H9 (cell line): ENCODE measurements around the gene PWWP2B. TPM values are rescaled to one million over a fixed set of nuclear protein-coding genes. Genes with fewer than 3 reads are reported as not detected.

Experiments
- DNase-seq: peaks from one replicate; pipeline ENCODE4 v3.0.0-alpha.2; 2017
- H2AFZ ChIP-seq: one replicate; pipeline ENCODE4 v1.6.1; 2013; ENCODE audit warnings: mild to moderate bottlenecking, low read length, control low read depth, moderate library complexity
- H2AK5ac ChIP-seq: 2 replicates; pipeline ENCODE4 v1.6.1; 2013; ENCODE audit warnings: low read length, control low read depth, mixed read lengths; ENCODE audit not compliant: insufficient read length
- H2BK120ac ChIP-seq: one replicate; pipeline ENCODE4 v1.6.1; 2013; ENCODE audit warnings: low read depth, mild to moderate bottlenecking, low read length, control low read depth, inconsistent platforms; ENCODE audit not compliant: poor library complexity, severe bottlenecking
- H2BK12ac ChIP-seq: 2 replicates; pipeline ENCODE4 v1.6.1; 2013; ENCODE audit warnings: low read length, control low read depth, mixed read lengths, low read depth; ENCODE audit not compliant: insufficient read length
- H2BK15ac ChIP-seq: 2 replicates; pipeline ENCODE4 v1.6.1; 2013; ENCODE audit warnings: low read depth, low read length, control low read depth
- H2BK20ac ChIP-seq: one replicate; pipeline ENCODE4 v1.6.1; 2013; ENCODE audit warnings: low read depth, mild to moderate bottlenecking, low read length, control low read depth, inconsistent platforms; ENCODE audit not compliant: poor library complexity, severe bottlenecking
- H2BK5ac ChIP-seq: 2 replicates; pipeline ENCODE4 v1.6.1; 2013; ENCODE audit warnings: low read length, control low read depth, mixed read lengths; ENCODE audit not compliant: insufficient read length
- H3K14ac ChIP-seq: 2 replicates; pipeline ENCODE4 v1.6.1; 2013; ENCODE audit warnings: low read length, control low read depth; ENCODE audit not compliant: insufficient read depth
- H3K18ac ChIP-seq: 2 replicates; pipeline ENCODE4 v1.6.1; 2013; ENCODE audit warnings: low read depth, mild to moderate bottlenecking, mixed read lengths, low read length, control low read depth; ENCODE audit not compliant: insufficient read length
- H3K23ac ChIP-seq: 2 replicates; pipeline ENCODE4 v1.6.1; 2013; ENCODE audit warnings: low read length, control low read depth, mixed read lengths, low read depth; ENCODE audit not compliant: insufficient read length
- H3K23me2 ChIP-seq: 2 replicates; pipeline ENCODE4 v1.6.1; 2013; ENCODE audit warnings: low read depth, mild to moderate bottlenecking, mixed read lengths, low read length, control low read depth; ENCODE audit not compliant: insufficient read length, poor library complexity, severe bottlenecking
- H3K27ac ChIP-seq: 2 replicates; pipeline ENCODE4 v1.5.1; 2013; ENCODE audit warnings: low read length, control low read depth, mixed read lengths, low read depth; ENCODE audit not compliant: insufficient read length
- H3K27me3 ChIP-seq: 2 replicates; pipeline ENCODE4 v1.6.1; 2013; ENCODE audit warnings: low read length, control low read depth, inconsistent platforms; ENCODE audit not compliant: insufficient read depth
- H3K4ac ChIP-seq: 2 replicates; pipeline ENCODE4 v1.6.1; 2013; ENCODE audit warnings: low read depth, mild to moderate bottlenecking, control low read depth, inconsistent platforms, low read length, moderate library complexity
- H3K4me1 ChIP-seq: 2 replicates; pipeline ENCODE4 v1.6.1; 2013; ENCODE audit warnings: low read length, control low read depth, inconsistent platforms; ENCODE audit not compliant: insufficient read depth
- H3K4me2 ChIP-seq: 2 replicates; pipeline ENCODE4 v1.6.1; 2013; ENCODE audit warnings: low read length, control low read depth, mixed read lengths; ENCODE audit not compliant: insufficient read length, insufficient read depth
- H3K56ac ChIP-seq: 2 replicates; pipeline ENCODE4 v1.6.1; 2013; ENCODE audit warnings: low read depth, mild to moderate bottlenecking, mixed read lengths, low read length, control low read depth; ENCODE audit not compliant: insufficient read length
- H3K79me1 ChIP-seq: 2 replicates; pipeline ENCODE4 v1.6.1; 2013; ENCODE audit warnings: low read depth, mild to moderate bottlenecking, moderate library complexity, low read length, control low read depth, inconsistent platforms; ENCODE audit not compliant: insufficient read depth, poor library complexity, severe bottlenecking
- H3K79me2 ChIP-seq: 2 replicates; pipeline ENCODE4 v1.6.1; 2013; ENCODE audit warnings: low read length, control low read depth, inconsistent platforms; ENCODE audit not compliant: insufficient read depth
- H3K9ac ChIP-seq: 2 replicates; pipeline ENCODE4 v1.6.1; 2013; ENCODE audit warnings: low read length, control low read depth, mixed read lengths; ENCODE audit not compliant: insufficient read length; ENCODE audit errors: extremely low read depth
- H3K9me3 ChIP-seq: one replicate; pipeline ENCODE4 v1.6.1; 2013; ENCODE audit warnings: low read depth, low read length, inconsistent platforms; ENCODE audit not compliant: control insufficient read depth
- H3T11ph ChIP-seq: one replicate; pipeline ENCODE4 v1.6.1; 2013; ENCODE audit warnings: mild to moderate bottlenecking, low read length, control low read depth, inconsistent platforms
- H4K20me1 ChIP-seq: one replicate; pipeline ENCODE4 v1.6.1; 2013; ENCODE audit not compliant: control insufficient read depth, insufficient read length, insufficient read depth
- H4K5ac ChIP-seq: 2 replicates; pipeline ENCODE4 v1.6.1; 2013; ENCODE audit warnings: low read depth, mild to moderate bottlenecking, mixed read lengths, low read length, control low read depth; ENCODE audit not compliant: insufficient read length
- H4K8ac ChIP-seq: replicated peaks from 2 replicates; pipeline ENCODE4 v1.6.1; 2013; ENCODE audit warnings: low read length, control low read depth, mixed read lengths, low read depth; ENCODE audit not compliant: insufficient read length
- H4K91ac ChIP-seq: 2 replicates; pipeline ENCODE4 v1.6.1; 2013; ENCODE audit warnings: low read depth, mild to moderate bottlenecking, moderate library complexity, mixed read lengths, low read length, control low read depth; ENCODE audit not compliant: insufficient read length
- H3K27ac Mint-ChIP-seq, 3 experiments: 2 replicates in 2 of 3; 3 replicates in 1 of 3; pipeline ENCODE4 v1.8.0; 2020 to 2021; ENCODE audit warnings: mixed read lengths in 3 of 3, mild to moderate bottlenecking in 1 of 3, moderate library complexity in 1 of 3
- H3K27me3 Mint-ChIP-seq: 2 replicates; pipeline ENCODE4 v1.8.0; 2021; ENCODE audit warnings: low read depth, mild to moderate bottlenecking, moderate library complexity, mixed read lengths
- H3K36me3 Mint-ChIP-seq, 3 experiments: 2 replicates in 2 of 3; 3 replicates in 1 of 3; pipeline ENCODE4 v1.8.0; 2020 to 2021; ENCODE audit warnings: low read depth in 3 of 3, mixed read lengths in 3 of 3; ENCODE audit not compliant: insufficient read depth in 1 of 3
- H3K4me1 Mint-ChIP-seq, 2 experiments: 2 replicates each; pipeline ENCODE4 v1.8.0; 2020; ENCODE audit warnings: mixed read lengths in 2 of 2
- H3K4me3 Mint-ChIP-seq, 2 experiments: 2 replicates in 1 of 2; 3 replicates in 1 of 2; pipeline ENCODE4 v1.8.0; 2020 to 2021; ENCODE audit warnings: mild to moderate bottlenecking in 2 of 2, mixed read lengths in 2 of 2, moderate library complexity in 1 of 2
- H3K9me3 Mint-ChIP-seq, 2 experiments: 2 replicates in 1 of 2; 3 replicates in 1 of 2; pipeline ENCODE4 v1.8.0; 2020; ENCODE audit warnings: mild to moderate bottlenecking in 2 of 2, mixed read lengths in 2 of 2, moderate library complexity in 1 of 2
- WGBS: extraction: QIAGEN DNeasy Blood & Tissue Kit; methylation state at CpG from one replicate; pipeline ENCODE4 v1.1.7; 2013; ENCODE audit warnings: missing lambda C conversion rate, low lambda C conversion rate, mixed read lengths; ENCODE audit not compliant: insufficient read length; ENCODE audit errors: extremely low coverage; 5-methylcytosine and 5-hydroxymethylcytosine counted together
- total RNA-seq: library from RNA; stranded (reverse); gene quantifications from 2 replicates; pipeline ENCODE4 v1.2.1, GENCODE V29; 2021
- TF ChIP-seq, protein P1 (sequence below): fragments of 200-600 bp; sonication (generic); conservative IDR thresholded peaks from 3 replicates; pipeline ENCODE4 v1.8.0; 2021; ENCODE audit warnings: antibody characterized with exemption, mild to moderate bottlenecking

Gene PWWP2B
- total RNA-seq, 1 experiment from 2014 or later = 10.0 TPM

DNA sequence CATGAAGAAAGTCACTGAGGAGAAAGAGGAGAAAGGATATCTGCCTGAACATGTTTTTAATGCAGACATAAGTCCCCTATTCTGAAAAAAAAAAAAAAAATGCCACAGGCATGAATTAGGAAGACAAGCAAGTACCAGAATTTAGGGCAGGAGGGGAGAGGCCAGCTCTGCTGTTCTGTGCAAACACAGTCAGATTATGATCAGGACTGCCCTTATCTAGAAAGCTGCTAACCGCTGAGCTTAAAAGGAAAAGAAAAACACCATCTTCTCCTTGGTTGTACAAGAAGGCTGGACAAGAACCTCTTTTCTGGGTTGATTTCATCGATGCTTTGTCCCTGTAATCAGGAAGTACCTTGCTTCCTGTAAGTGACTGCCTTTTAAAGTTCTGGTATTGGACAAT lies 15.3 kb upstream of the PWWP2B start:
- Histone ChIP-seq H3K4me2 (no peak overlapping the region), H2BK120ac (no peak overlapping the region), H4K5ac (no peak overlapping the region), H3K56ac (no peak overlapping the region), H2BK15ac (no peak overlapping the region), H4K20me1 (no peaks in the 10 kb centered on the region), H2AK5ac (no peak overlapping the region), H2BK12ac (no peak overlapping the region), H3K9me3 (no peaks in the 10 kb centered on the region), H4K91ac (no peak overlapping the region), H3K9ac (no peak overlapping the region), H3K4me1 (no peaks in the 10 kb centered on the region), H3K14ac (no peak overlapping the region), H3K4ac (no peak overlapping the region), H3K27me3 (no peaks in the 10 kb centered on the region), H2BK20ac (no peak overlapping the region), H2BK5ac (no peak overlapping the region), H4K8ac (no peak overlapping the region), H3K79me2 (no peaks in the 10 kb centered on the region), H3K18ac (no peak overlapping the region), H3K27ac (no peak overlapping the region), H2AFZ (no peak overlapping the region), H3K23ac (no peak overlapping the region), H3K23me2 (no peaks in the 10 kb centered on the region), H3K79me1 (no peaks in the 10 kb centered on the region), H3T11ph (no peak overlapping the region)
- Mint-ChIP-seq H3K36me3 (peaks cover 2 to 5% (median 2%) of the 10 kb centered on the region in 3 experiments; a peak in 4 of 7 replicates), H3K4me1 (peaks cover 2 to 9% of the 10 kb centered on the region in 2 experiments; a peak in 1 of 4 replicates), H3K9me3 (peaks cover 2 to 3% of the 10 kb centered on the region in 2 experiments; a peak in 3 of 5 replicates), H3K4me3 (no peak overlapping the region), H3K27me3 (peaks cover 14% of the 10 kb centered on the region), H3K27ac (no peak overlapping the region)
- TF ChIP-seq, protein P1, sequence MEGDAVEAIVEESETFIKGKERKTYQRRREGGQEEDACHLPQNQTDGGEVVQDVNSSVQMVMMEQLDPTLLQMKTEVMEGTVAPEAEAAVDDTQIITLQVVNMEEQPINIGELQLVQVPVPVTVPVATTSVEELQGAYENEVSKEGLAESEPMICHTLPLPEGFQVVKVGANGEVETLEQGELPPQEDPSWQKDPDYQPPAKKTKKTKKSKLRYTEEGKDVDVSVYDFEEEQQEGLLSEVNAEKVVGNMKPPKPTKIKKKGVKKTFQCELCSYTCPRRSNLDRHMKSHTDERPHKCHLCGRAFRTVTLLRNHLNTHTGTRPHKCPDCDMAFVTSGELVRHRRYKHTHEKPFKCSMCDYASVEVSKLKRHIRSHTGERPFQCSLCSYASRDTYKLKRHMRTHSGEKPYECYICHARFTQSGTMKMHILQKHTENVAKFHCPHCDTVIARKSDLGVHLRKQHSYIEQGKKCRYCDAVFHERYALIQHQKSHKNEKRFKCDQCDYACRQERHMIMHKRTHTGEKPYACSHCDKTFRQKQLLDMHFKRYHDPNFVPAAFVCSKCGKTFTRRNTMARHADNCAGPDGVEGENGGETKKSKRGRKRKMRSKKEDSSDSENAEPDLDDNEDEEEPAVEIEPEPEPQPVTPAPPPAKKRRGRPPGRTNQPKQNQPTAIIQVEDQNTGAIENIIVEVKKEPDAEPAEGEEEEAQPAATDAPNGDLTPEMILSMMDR = no peak
- no peak for DNase-seq
- no CpG with 5 or more reads among the region's 2 CpGs for WGBS
